ENCODE results near the gene ADRA2B.

- no peak for TF ChIP-seq EZH2 (IDR thresholded peaks at IDR 0.05; ENCODE audit: borderline replicate concordance, insufficient read depth, low read depth, low read length, poor library complexity, severe bottlenecking)
- TF ChIP-seq, protein P1, sequence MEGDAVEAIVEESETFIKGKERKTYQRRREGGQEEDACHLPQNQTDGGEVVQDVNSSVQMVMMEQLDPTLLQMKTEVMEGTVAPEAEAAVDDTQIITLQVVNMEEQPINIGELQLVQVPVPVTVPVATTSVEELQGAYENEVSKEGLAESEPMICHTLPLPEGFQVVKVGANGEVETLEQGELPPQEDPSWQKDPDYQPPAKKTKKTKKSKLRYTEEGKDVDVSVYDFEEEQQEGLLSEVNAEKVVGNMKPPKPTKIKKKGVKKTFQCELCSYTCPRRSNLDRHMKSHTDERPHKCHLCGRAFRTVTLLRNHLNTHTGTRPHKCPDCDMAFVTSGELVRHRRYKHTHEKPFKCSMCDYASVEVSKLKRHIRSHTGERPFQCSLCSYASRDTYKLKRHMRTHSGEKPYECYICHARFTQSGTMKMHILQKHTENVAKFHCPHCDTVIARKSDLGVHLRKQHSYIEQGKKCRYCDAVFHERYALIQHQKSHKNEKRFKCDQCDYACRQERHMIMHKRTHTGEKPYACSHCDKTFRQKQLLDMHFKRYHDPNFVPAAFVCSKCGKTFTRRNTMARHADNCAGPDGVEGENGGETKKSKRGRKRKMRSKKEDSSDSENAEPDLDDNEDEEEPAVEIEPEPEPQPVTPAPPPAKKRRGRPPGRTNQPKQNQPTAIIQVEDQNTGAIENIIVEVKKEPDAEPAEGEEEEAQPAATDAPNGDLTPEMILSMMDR (IDR thresholded peaks at IDR 0.05), result no peak
Measured at GRCh38 chr2:96121414-96121813, 5.0 kb upstream of the ADRA2B start.
